HG03571 (cell line): Measurements from ENCODE around the gene CRYBG1.

Experiments used
- ATAC-seq: cut with Tn5 transposase; IDR thresholded peaks from one replicate; pipeline ENCODE4 v1.9.1; 2021; ENCODE audit not compliant: unreplicated experiment

Gene CRYBG1, protein sequence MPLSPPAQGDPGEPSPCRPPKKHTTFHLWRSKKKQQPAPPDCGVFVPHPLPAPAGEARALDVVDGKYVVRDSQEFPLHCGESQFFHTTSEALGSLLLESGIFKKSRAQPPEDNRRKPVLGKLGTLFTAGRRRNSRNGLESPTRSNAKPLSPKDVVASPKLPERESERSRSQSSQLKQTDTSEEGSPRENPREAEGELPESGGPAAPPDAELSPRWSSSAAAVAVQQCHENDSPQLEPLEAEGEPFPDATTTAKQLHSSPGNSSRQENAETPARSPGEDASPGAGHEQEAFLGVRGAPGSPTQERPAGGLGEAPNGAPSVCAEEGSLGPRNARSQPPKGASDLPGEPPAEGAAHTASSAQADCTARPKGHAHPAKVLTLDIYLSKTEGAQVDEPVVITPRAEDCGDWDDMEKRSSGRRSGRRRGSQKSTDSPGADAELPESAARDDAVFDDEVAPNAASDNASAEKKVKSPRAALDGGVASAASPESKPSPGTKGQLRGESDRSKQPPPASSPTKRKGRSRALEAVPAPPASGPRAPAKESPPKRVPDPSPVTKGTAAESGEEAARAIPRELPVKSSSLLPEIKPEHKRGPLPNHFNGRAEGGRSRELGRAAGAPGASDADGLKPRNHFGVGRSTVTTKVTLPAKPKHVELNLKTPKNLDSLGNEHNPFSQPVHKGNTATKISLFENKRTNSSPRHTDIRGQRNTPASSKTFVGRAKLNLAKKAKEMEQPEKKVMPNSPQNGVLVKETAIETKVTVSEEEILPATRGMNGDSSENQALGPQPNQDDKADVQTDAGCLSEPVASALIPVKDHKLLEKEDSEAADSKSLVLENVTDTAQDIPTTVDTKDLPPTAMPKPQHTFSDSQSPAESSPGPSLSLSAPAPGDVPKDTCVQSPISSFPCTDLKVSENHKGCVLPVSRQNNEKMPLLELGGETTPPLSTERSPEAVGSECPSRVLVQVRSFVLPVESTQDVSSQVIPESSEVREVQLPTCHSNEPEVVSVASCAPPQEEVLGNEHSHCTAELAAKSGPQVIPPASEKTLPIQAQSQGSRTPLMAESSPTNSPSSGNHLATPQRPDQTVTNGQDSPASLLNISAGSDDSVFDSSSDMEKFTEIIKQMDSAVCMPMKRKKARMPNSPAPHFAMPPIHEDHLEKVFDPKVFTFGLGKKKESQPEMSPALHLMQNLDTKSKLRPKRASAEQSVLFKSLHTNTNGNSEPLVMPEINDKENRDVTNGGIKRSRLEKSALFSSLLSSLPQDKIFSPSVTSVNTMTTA (N-terminal part only)

GRCh38 chr6:106360410-106360988 lies at the start of gene CRYBG1:
CRYBG1 (plus strand) TSS chr6:106360717; CDS start chr6:106360909, 192 bp downstream.
- no peak for ATAC-seq

GRCh38 chr6:106315765-106316374 lies 44.6 kb upstream of the CRYBG1 start:
- ATAC-seq = no peak

GRCh38 chr6:106316375-106316766 lies 44.1 kb upstream of the CRYBG1 start:
- no peak for ATAC-seq

DNA sequence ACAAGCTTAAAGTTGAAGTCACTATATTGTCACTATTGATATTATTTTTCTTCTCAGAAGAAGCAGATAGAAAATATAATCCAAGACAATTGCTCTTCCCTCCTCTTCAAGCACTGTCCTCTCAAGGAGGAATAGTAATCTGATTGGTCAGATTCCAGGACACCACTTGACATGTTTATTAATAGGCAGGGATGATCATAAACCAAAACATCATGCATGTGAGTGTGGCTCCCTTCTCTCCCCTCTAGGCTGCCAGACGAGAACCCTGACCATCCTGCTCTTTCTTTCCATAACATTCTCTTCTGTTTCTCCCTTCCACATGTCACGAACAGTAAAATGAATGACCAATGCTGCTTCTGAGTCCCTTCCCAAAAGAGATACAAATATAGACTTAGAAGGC lies 42.5 kb upstream of the CRYBG1 start:
- ATAC-seq = no peak

GRCh38 chr6:106318851-106319250 lies 41.7 kb upstream of the CRYBG1 start:
- ATAC-seq = no peak

- no peak for ATAC-seq
These were observed 38.6 kb upstream of the CRYBG1 start for GRCh38 chr6:106321940-106322339.

DNA sequence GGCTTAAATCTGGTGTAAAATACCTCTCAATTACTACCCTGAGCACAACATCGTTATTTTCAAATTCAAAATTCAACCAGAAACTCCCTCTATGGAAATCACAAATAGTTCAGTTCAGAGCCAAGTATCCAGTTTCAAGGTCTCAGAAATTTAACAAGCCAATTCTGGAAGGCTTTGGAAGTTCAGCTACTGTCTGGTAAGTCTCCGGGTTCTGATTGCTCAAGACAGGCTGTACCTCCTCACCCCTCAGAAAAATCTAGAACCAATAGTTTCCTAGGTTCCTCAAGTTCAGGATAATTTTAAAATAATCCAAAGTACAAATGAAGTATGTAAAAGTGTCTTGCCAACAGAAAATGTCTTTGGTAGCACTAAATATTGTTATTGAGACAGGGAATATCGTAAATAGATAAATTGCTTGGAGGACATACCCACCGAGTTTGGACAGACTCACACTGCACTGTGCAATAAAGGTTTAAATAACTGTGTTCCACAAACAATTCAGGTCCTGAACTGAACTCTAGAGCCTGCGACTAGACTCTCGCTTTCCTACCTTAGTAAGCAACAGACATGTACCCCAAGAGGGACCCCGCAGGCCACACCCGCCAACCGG lies 35.7 kb upstream of the CRYBG1 start:
- ATAC-seq = no peak

DNA sequence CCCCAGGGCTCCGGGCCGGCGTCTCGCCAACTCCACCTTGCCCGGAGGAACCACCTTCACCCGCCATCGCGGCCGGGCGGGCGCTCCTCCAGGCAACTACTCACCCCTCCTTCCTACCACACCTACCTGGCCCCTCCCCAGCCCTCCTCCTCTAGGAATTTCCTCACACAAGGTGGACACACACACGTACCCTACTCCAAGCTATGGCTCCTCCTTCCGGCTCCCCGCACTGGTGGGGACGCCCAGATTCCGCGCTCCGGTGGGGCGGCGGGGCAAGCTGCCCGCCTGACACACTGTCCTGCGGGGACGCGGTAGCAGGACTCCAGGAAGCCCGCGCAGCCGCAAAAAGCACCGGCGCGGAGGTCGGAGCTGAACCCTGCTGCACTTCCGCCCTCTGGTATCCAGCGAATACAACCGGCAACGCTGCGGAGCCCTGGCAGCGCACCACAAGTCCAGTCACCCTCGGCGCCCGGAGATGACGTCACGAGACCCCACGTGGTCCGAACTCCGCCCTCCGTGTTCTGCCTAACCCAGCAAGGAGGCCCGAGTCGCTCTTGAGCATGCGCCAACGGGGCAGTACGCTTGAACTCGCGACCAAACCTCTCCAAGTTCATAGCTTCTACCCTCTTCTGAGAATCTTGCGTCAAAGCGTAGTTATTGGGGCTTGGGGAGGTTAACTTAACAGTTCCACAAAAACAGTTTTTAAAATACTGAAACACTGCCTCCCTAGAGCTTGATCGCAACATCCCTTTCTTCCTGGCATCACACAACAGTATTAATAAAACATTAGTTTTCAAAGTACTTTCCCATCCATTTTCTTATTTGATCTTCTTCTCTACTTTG lies 35.0 kb upstream of the CRYBG1 start, which contains the start of gene ATG5:
Gene ATG5, minus strand, starts transcription at position 425 of the 843 bp plus-strand sequence. CDS start 9,552 bp downstream, outside the sequence.
- peak; percentile 93 for ATAC-seq

DNA sequence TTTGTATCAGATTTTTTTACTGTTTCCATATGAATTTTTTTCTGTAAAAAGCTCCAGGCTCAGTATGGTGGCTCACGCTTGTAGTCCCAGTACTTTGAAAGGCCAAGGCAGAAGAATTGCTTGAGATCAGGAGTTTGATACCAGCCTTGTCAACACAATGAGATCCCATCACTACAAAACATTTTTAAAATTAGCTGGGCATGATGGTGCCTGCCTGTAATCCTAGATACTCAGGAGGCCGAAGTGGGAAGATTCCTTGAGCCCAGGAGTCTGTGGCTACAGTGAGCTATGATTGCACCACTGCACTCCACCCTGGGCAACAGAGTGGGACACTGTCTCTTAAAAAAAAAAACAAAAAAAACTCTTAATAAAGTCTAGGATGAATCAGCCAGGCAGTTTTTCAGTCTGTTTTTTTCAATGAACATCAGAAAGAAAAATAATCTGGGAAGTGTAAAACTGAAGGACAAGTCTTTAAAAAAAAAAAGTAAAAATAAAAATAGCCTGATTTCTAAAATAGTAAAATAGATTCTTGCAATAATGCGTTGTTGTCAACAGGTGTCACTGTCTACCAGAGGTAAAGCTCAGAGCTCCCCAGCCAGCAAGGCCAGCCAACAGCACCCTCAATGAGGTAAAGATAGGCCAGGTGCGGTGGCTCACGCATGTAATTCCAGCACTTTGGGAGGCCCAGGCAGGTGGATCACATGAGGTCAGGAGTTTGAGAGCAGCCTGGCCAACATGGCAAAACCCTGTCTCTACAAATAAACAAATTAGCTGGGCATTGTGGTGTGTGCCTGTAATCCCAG lies 25.7 kb upstream of the CRYBG1 start:
- ATAC-seq = no peak

- no peak for ATAC-seq
These were observed 21.0 kb upstream of the CRYBG1 start for GRCh38 chr6:106339334-106340029.

GRCh38 chr6:106347219-106347618 lies 13.3 kb upstream of the CRYBG1 start:
- no peak for ATAC-seq

DNA sequence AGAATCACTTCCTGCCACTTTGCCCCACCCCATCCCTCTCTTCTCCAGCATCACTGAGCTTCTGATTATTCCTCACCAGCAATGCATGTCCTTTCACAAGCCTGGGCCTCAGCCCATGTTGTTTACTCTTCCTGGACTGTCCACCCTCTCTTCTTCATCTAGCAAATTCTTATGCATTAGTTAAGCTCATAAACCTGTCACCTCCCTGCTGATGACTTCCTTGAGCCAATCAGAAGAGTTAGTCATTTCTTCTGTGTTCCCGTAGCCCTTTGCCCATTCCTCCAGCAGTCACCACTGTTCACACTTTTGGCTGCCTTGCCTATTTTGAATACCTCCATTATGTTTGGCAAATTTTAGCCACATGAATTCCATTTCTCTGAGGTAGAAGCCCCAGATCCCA lies 4.1 kb upstream of the CRYBG1 start:
- no peak for ATAC-seq

DNA sequence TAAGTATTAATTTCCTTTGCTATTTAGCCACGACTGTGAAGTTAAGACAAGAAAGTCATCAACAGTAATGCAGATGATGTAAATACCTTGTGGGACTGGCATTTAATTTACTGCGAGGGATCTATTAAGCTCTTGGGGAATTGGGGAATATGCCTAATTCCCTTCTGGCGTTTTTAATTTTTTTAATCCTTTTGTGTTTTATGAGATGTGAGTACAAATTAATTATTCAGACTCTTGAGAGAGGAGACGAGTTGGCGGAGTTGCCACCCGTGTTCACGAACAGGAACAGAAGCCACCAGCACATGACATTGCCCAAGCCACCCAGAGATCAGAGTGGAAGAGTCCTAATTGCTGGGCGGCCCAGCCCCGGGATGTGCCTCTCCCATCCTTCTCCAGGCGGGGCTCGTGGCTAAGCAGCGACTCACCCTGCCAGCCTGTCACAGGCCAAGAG lies 533 bp upstream of the CRYBG1 start:
- no peak for ATAC-seq

- ATAC-seq = no peak
These were observed 493 bp downstream of the CRYBG1 start for GRCh38 chr6:106360989-106361430.

GRCh38 chr6:106363401-106364138 lies 3.1 kb downstream of the CRYBG1 start:
- no peak for ATAC-seq

- ATAC-seq = no peak
These were observed 9.2 kb downstream of the CRYBG1 start for GRCh38 chr6:106369739-106370138.

DNA sequence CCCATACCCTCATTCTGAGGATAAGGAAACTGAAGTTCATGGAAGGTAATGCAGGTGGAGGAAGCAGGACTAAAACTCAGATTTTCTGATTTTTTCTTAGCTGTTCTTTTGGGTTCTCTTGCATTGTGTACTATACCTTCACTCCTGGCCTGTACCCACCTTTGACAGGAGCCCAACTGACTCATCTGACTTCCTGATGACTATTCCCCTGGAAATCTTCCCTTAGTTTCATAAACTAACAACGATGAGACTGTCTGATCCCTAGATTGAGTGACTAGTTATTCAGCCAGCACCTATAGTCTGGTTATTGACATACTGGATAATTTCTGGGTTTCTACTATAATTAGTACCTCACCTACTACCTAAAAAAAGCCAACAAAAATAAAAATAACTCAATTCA lies 10.1 kb downstream of the CRYBG1 start:
- no peak for ATAC-seq
